Stimulated activated CD4-positive, alpha-beta T cell treated with anti-CD3 and anti-CD28 coated beads, TNF-alpha, amount 100 ng/mL, for 1 hour (primary cell): Measurements from ENCODE around the gene PCK2.

Source experiments
- DNase-seq, 3 donors: peaks; one replicate each; pipeline ENCODE4 v3.0.0-alpha.2; 2020; ENCODE audit warnings: low read depth in 3 of 3, low spot score in 1 of 3

PCK2 gene

DNA sequence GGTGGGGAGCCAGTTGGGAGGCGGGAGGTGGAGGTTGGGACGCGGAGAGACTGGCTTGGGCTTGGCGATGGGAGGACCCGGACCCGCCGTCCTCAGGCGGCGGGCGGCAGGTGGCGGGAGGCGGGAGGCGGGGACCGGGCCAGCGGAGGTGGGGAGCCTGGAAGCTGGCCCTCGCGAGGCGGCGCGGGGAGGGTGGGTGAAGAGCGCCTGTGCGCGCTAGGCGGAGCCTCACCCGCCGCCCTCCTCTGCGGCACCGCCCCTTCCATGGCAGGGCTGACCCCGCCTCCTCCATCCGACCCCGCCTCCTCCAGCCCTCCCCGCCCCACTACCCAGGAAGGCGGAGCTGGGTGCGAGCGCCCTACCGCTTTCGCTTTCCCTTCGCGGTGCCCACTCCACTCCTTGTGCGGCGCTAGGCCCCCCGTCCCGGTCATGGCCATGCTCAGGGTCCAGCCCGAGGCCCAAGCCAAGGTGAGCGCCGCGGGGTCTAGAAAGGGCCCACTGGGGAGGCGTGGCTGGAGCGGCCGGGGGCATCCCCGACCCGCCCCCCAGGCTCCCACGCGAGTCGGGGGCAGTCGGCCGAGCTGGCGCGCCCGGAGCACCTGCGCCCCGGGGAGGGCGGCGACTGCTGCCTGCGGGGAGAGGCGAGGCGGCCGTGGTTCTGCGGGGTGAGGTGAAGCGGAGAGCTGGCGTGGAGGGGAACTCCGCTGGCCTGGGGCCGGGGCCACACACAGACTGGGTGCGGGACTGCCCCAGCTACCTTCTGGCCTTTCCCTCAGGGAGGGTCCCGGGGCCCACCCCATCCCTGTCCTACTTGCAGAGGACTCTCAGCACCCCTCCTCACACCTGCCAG lies 41.9 kb downstream of the PCK2 start, which contains the start of gene PSME1:
PSME1 (plus strand) TSS at position 361 of the 850 bp plus-strand sequence; CDS start at position 430, 69 bp downstream.
- peak; percentile 86 to 96 (median 93) for DNase-seq

DNA sequence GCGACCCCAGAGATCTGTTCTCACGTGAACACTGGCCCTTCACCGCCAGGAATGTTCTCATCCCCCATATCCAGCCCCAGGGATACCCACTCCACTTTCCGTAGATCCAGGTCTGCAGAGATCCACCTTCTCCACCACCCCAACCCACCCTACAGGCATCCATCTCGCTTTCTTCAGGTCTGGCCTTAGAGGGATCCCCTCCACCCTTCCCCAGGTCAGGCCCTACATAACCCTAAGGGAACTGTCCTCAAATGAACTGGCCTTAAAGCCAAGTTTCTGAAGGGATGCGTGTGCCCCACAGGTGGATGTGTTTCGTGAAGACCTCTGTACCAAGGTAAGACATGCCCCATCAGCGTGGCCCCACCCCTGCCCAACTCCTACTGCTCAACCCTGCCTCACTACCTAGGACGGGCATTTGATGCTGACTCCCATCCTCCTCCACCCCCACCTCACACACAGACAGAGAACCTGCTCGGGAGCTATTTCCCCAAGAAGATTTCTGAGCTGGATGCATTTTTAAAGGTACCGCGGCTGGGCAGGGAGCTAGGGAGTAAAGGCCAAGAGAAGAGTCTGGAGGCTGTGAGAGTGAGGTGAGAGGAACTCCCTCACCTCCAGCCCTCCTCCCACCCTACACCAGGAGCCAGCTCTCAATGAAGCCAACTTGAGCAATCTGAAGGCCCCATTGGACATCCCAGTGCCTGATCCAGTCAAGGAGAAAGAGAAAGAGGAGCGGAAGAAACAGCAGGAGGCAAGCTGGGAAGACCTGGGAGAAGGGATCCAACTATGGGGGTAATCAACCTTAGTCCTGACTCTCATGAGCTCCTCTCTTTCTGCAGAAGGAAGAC lies 42.8 kb downstream of the PCK2 start:
- no peak for DNase-seq

DNA sequence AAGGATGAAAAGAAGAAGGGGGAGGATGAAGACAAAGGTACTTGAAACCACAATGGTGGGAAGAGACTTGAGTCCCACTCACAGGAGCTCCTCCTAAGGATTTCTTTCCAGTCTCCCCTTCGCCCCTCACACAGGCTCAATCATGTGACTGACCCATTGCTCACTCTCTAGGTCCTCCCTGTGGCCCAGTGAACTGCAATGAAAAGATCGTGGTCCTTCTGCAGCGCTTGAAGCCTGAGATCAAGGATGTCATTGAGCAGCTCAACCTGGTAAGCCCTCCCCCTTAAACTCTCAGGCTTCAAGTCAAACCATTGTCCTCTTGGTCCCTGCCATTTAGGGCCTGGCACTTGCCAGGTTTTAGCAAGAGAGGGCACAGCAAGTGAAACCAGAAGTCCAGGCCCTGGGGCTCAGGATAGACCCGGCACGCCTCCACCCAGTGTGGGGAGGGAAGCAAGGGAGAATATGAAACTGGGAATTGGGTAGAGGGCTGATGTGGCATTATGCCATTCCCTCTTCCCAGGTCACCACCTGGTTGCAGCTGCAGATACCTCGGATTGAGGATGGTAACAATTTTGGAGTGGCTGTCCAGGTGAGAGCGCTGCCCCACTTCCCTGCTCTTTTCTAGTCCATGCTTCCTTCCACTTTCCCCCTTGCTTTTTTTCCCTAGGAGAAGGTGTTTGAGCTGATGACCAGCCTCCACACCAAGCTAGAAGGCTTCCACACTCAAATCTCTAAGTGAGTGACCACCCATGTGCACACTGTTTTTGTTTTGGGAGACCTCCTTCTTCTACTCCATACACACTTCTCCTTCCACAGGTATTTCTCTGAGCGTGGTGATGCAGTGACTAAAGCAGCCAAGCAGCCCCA lies 43.7 kb downstream of the PCK2 start:
- DNase-seq, result no peak

DNA sequence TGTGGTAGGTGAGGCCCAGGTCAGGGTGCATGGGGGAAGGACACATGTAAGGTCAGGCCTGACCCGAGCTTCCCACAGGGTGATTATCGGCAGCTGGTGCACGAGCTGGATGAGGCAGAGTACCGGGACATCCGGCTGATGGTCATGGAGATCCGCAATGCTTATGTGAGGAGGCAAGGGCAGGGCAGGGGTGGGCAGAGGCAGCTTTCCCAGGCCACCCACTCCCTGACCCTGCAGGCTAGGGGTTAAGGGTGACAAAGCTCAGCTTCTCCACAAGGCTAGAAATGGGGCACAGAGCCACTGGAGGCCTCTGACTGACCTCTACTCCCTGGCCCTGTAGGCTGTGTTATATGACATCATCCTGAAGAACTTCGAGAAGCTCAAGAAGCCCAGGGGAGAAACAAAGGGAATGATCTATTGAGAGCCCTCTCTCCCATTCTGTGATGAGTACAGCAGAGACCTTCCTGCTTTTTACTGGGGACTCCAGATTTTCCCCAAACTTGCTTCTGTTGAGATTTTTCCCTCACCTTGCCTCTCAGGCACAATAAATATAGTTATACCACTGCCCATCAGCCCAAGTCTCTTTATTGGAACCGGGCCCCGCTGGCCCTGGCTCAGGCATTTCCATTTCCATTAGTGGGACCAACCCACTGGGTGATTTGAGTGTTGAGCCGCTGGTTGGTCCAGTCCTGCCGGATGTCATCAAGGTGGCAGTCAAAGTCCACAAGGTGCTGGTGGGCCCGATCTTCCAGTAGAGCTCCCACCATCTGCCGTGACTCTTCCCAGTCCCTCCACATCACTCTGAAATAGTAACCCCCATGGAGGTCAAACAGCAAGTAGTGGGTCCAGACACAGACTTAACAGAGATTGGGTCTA lies 44.5 kb downstream of the PCK2 start:
- no peak for DNase-seq

DNA sequence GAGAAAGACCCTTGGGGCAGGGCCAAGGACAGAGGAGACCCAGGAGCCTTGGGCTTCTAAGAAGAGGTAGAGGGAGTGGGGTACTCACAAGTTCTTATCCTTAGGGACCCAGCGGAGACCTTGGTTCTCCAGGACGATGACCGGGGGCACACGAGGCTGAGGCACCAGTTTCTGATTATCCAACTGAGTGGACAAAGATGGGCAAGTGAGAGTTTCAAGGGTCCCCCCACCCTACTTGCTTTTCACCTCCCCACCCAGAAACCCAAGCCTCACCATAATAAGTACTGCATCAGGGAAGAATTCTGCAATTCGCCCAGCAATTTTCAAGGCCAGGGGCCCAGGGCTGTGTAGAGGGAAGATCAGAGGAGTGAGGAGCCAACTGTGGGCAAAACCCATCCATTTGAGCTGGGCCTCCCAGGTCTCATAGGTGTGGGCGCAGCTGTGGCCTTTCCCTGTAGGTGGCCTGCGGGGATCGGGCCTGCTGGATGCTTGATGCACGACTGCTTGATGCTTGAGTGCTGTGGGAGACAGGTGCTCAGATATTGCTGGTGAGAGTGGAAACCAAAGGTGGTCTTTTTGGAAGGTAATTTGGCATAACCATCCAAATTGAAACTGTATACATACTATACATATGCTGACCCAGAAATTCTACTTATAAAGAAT lies 45.3 kb downstream of the PCK2 start:
- DNase-seq, result no peak

DNA sequence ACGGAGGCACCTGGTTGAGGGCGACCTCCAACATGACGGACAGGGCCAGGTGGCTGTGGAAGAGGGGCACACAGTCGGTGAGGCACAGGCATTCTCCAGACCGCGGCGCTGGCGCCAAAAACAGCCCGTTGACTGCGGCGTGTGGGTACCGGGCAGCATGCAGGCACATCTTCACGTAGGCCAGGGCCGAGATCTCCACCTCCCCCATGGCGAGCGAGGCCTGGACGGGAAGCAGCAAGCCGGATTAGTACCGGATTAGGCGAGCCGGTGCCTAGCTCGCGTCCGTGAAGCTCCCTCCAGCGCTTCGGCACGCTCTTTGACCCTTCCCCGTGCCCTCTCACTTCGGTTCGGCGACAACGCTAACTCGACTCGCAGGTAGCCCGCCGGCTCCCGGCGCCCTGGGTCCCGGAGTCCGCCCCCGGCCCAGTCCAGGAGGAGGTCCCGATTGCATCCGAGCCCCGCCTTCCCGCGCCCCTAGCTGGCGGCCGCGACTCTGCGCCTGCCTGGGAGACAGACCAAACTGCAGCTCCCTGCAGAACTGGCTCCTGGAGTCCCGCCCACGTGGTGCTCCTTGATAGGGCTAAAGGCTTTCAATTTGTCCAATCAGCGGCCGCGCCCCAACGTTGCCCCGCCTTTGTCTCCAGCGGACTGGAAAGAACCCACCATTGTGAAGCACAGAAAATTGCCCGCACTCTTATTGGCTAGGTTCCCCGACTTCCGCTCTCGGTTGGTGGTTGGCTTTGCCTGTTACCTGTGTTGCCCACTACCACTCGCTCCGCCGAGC lies 47.2 kb downstream of the PCK2 start, which contains the start of gene EMC9:
EMC9 (minus strand) TSS at position 495 of the 784 bp plus-strand sequence; CDS start at position 208, 287 bp downstream.
- DNase-seq, result peak; percentile 97 to 98 (median 97)

DNA sequence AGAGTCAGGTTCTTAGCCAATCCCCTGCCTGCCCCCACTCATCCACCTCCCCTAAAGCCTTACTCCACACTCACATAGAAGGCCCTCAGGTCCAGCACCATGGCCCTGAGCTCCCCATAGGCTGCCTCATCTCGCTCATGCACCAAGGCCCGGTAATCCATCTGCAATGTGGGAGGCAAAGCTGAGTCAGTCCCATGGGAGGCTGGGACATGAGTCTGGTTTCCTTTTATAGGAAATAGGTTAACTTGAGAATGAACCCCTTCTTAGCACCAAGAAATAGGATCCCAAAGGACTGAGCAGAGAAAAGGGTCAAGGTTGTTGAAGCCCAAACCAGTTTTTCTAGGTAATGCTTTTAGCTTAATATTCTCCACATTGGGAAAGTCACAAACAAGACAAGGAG lies 49.4 kb downstream of the PCK2 start:
- no peak for DNase-seq

DNA sequence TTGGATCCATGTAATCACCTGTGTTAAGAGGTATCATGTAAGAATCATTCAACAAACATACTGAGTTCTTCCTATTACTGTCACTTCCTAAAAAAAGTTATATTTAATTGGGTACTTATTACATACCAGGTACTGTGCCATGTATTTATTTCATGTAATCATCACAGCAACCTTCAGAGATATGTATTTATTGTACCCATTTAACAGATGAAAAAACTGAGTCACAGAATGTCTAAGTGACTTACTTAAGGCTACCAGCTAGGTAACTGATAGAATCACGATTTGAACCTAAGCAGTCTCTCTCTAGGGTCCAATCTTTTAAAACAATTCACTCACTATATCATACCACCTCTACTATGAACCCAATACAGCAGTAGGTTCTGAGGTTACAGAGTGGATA lies 50.3 kb downstream of the PCK2 start:
- DNase-seq, result no peak

DNA sequence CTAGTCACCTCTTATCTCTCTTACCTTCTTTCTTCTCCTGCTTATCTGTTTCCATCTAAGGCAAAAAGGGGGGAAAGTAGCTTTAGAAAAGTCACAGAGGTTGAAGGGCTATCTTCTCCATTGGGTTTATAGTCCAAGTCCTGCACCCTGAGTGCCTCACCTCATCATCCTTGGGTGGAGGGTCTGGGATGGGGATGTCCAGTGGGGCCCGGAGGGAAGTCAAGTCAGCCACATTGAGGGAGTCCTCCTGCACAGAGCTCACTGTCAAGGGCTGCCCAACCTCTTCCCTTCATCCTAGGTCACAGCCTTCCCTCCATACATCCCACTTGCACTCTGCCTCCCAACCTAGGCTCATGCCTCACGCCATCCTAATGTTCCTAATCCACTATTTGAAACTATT lies 51.1 kb downstream of the PCK2 start:
- no peak for DNase-seq

DNA sequence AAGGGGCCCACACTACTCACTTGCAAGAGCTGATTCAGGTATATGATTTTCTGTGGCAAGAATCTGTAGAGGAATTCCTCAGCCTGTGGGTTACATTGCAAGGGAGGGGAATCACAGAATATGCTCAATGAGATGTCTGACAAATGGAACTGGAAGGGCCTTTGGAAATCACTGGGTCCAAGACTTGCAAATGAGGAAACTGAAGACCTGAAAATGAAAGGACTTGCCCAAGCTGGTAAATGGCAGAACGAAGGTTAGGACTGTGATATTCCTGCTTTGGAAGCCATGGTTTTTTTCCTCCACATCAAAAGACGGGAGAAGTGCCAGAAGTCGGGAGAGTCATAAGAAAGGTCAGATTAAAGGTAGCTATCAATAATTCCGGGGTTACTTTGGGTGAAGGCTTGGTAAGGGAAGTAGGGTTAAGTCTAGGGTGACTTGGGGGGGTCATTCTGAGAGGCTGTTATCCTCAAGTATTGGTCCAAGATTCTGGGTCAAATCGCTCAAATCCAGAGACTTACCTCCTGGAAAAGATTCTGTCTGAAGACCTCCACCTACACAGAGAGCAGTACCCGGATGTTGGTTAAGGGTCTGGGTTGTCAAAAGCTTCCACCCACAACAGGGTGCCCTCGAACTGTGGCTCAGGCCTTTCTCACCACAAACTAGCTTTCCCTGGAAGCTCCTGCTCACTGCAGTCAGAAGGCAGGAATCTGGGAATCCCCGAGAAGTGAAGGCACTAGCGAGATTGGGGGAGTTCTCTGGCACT lies 51.8 kb downstream of the PCK2 start:
- no peak for DNase-seq

DNA sequence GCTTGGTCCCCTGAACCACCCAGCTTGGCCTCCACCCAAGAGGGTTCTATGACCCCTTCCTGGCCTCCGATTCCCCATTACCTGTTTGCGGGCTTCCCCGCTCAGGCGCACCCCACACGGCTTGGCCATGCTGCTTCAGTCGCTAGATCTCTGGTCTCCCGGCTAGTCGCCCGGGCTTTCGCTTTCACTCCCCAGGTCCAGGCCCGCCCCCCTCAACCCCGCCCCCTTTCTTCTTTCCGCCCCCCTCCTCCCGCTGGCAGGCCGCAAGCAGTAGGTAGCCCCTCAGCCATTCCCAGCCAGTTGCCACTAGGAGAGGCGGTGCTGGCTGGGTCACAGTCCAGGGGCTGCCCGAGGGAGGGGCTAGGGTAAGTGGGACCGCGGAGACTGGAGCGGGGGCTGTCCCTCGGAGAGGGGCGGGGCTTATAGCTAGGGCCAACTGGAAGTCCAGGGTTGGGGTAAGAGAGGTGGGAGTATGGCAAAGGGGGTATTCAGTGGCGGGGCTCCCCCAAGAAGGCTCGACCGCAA lies 52.4 kb downstream of the PCK2 start, which contains the start of gene PSME2:
PSME2 (minus strand) TSS at position 158 of the 525 bp plus-strand sequence; CDS start at position 129, 29 bp downstream.
- DNase-seq, result peak; percentile 56 to 65 (median 63)

DNA sequence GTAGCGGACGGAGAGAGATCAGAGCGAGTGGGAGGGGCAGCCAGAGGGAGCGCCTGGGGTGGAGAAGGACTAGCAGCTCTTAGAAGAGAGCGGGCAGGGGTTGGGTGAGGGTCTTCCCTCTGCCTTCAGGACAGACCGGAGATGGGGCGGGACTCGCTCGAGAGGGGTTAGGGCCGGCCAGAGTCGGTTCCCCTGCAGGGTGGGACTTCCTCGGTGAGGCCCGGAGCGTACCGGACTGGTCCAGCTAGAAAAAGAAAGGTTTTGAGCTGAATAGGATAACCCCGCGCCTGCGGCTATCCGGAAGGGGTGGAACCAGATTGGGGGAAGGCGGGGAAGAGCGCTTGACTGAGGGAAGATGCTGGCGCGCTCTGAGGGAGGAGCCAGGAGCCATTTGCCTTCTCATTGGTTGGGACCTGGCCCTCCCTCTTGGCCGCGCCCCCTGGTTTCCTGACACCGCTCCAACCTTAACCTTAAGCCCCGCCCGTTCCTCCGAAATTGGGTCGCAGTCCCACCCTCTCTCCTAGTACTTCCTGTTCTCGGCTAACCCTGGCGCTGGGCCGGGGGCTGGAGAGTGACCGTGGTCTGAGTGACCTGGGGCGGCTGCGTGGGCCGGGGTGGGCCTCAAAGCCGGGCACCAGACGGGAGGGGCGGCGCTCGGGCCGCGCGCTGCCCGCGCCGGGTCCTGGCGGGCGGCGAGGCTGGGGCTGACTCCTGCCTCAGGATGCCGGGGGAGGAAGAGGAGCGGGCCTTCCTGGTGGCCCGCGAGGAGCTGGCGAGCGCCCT lies 53.1 kb downstream of the PCK2 start, which contains the start of gene RNF31:
RNF31 (plus strand) TSS at position 521 of the 783 bp plus-strand sequence; CDS start at position 722, 201 bp downstream.
- DNase-seq, result peak; percentile 91 to 92 (median 92)

DNA sequence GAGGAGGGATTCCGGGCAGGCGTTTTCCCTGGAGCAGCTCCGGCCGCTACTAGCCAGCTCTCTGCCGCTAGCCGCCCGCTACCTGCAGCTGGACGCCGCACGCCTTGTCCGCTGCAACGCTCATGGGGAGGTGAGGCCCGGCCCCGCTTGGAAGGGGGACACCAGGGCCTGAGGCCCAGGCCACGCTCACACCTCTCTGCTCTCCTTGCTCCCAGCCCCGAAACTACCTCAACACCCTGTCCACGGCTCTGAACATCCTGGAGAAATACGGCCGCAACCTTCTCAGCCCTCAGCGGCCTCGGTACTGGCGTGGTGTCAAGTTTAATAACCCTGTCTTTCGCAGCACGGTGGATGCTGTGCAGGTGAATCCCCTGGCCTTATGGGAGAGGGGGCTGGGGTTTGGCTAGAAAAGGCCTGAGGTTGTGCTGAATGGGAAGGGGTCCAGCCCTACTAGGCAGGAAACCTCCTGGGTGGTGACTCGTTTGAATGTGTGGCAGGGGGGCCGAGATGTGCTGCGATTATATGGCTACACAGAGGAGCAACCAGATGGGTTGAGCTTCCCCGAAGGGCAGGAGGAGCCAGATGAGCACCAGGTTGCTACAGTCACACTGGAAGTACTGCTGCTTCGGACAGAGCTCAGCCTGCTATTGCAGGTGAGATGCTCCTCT lies 53.8 kb downstream of the PCK2 start:
- DNase-seq, result no peak

DNA sequence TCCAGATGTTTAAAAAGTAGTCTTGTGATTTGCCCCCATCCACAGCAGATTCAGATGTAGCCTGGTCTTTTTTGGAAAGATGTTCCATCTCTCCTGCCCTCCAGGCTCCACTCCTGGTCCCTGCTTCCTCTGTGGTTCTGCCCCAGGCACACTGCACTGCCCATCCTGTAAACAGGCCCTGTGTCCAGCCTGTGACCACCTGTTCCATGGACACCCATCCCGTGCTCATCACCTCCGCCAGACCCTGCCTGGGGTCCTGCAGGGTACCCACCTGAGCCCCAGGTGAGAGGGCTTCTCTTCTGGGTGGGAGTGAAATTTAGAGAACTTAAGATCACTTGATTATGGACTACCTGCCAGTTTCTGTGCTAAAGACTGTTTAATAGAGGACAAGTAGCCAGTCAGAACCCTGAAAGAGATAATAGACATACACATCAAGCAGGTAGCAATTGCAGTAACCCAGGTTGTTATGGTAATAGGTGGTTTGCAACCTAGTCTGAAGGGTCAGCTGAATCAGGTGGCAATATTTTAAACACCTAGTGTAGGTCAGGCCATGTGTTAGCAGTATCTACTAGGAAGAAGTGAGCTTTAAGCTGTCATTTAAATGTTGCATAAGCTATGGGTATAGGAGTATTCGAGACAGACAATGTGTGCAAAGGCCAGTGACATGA lies 55.3 kb downstream of the PCK2 start:
- no peak for DNase-seq

DNA sequence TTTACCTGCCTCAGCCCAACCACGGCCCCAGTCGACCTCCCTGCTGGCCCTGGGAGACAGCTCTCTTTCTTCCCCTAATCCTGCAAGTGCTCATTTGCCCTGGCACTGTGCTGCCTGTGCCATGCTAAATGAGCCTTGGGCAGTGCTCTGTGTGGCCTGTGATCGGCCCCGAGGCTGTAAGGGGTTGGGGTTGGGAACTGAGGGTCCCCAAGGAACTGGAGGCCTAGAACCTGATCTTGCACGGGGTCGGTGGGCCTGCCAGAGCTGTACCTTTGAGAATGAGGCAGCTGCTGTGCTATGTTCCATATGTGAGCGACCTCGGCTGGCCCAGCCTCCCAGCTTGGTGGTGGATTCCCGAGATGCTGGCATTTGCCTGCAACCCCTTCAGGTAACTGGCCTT lies 56.0 kb downstream of the PCK2 start:
- DNase-seq, result no peak
